Globus pallidus (tissue), 1 donor: Measurements from ENCODE around the gene STPG3.

Source experiments
- DNase-seq: peaks from one replicate; pipeline ENCODE4 v3.0.0-alpha.2; 2015; ENCODE audit warnings: low spot score

Gene STPG3

GRCh38 chr9:137222190-137223077 lies 28.7 kb upstream of the STPG3 start, which contains the start of gene RNF208:
TSS of gene RNF208 (minus strand) at chr9:137222240. CDS start at chr9:137221212, 1,028 bp downstream.
- DNase-seq, result no peak

GRCh38 chr9:137223078-137223970 lies 27.8 kb upstream of the STPG3 start:
- peak; percentile 97 for DNase-seq

DNA sequence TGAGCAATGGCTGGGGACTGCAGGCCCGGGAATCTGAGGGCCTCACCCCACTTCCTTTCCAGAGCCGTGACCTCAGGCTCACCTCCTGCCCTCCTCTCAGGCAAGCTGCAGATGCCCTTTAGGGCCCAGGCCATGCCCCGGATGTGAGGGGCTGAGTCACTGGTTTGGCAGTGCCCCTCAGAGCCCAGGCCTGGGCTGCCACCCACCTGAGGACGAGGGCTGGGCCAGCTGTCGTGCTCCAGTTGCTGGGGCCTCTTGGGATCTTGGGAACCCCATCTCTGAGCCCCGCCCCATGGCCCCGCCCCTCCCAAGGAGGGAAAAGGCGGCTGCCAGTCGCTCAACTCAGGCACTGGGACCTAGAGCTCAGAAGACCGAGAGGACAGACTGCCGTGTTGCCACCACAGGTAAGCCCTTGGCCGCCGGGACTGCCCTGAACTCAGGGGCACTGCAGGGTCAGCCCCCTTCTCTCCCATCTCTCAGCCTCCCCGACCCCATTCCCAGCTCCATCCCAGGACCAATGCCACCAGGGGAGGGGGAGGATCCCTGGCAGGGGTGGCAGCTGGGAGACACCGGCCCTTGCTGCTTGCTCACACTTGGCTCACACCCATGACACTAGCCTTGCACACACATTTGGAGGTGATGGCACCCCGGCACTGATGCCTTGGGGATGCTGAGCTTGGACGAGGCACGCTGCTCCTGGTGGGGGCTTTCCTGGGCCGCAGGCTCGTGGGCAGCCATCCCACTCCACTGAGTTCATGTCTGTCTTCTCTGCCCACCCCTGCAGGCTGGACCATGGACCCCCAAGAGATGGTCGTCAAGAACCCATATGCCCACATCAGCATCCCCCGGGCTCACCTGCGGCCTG lies 26.0 kb upstream of the STPG3 start, which contains the start of gene CYSRT1:
Gene CYSRT1, plus strand, starts transcription at position 345 of the 865 bp plus-strand sequence. Its CDS starts 448 bp downstream, at position 793.
- no peak for DNase-seq

DNA sequence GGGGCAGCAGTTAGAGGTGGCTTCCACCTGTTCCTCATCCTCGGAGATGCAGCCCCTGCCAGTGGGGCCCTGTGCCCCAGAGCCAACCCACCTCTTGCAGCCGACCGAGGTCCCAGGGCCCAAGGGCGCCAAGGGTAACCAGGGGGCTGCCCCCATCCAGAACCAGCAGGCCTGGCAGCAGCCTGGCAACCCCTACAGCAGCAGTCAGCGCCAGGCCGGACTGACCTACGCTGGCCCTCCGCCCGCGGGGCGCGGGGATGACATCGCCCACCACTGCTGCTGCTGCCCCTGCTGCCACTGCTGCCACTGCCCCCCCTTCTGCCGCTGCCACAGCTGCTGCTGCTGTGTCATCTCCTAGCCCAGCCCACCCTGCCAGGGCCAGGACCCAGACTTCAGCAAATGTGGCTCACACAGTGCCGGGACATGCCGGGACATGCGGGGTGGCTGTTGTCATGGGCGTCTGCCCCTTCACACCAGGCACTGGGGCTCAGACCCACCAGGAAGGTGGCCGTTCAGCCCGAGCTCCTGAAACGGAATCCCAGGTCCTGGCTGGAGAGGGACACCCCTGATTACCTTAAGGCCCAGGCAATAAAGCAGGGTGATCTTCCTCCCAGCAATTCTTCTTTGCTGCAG lies 25.3 kb upstream of the STPG3 start:
- no peak for DNase-seq

DNA sequence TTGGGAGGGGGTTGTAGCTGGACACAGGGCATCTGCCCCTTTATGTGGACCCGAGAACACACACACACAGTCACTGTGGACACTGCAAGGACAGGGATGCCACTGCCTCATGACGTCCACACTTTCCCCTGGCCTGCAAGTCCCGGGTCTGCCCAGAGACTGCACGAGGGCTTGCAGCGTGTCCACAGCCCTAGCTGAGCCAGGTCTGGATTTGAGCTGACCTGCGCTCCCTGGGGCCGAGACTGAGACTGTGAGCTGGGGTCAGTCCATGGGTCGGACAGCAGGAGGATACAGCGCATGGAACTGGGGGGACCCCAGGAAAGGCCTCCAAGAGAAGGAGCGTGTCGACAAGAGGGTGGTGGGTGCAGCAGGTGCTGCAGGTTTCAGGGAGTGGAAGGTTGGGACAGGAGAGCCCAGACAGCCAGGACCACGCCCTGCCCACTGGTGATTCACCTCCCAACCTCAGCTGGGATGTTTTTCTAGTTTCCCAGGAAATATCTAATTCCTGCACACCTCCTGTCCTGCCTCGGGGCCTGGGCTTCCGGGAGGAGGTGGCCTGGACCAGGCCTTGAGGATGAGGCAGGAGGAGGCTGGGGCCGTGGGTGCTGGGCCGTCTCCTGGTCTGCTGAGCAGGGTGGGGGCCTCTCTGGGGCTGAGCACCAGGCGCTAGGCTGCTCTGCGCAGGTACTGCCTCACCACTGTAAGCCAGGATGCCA lies 24.6 kb upstream of the STPG3 start:
- no peak for DNase-seq

DNA sequence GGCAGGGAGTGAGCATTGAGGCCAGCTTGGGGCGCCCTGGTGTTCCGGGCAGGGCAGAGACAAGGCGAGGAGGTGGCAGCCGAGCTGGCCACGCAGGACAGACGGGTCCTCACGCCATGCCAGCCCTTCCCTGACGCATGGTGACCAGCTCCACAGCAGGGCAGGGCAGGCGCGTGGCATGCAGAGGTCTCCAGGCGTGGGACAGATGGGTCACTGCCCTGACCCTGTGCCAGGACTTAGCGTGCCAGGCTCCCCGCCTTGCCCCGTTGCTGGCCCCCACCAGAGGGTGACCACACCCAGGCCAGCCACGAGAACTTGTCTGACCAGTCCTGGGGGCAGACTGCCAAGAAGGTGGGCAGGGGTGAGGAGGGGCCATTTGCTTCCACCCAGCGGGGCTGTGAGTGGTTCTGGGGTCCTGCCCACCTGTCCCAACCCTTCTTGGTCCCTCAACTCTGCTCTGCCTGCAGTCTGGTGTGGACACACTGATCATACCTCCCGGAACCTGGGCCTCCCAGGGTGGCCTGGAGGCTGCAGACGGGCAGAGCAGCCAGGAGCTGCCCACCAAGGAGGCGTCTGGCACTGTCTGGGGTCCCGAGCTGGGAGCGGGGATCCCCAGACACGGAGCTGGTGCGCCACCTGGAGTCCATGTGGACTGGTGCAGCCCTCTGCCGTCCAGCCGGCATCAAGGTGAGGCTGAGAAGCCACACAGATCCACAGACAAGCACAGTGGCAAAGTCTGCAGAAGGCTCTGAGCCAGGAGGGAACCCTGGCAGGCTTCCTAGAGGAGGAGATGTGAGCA lies 23.8 kb upstream of the STPG3 start, which contains the start of gene RNF224:
Gene RNF224, plus strand, starts transcription at position 449 of the 799 bp plus-strand sequence. CDS start 834 bp downstream, outside the sequence.
- DNase-seq, result no peak

DNA sequence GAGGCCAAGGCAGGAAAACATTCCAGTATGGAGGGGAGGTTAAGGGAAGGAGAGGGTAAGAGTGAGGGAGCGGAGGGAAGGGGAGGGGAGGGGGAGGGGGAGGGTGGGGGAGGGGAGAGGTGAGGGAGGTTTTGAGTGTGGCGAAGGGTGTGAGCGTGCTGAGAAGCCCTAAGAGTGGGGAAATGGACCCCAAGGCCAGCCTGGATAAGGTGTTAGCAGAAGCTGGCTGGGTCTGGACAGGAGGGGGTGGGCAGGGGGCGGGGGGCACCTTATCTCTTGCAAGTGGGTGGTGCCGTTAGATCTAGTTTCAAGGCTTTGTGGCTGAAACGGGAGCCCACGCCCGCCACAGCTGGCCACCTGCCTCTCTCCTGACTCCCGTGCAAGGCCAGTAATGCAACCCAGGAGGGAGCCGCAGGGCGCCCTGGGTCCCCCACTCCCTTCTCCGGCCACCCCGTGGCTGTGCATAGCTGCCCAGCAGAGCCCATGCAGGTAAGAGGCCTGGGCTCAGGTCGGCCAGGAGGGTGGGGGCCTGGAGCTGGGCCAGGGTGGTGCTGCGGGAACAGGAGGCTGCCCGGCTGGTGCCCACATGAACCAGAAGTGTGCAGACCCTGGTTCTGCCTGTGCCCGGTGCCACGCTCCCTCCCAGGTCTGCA lies 23.1 kb upstream of the STPG3 start:
- DNase-seq, result no peak

DNA sequence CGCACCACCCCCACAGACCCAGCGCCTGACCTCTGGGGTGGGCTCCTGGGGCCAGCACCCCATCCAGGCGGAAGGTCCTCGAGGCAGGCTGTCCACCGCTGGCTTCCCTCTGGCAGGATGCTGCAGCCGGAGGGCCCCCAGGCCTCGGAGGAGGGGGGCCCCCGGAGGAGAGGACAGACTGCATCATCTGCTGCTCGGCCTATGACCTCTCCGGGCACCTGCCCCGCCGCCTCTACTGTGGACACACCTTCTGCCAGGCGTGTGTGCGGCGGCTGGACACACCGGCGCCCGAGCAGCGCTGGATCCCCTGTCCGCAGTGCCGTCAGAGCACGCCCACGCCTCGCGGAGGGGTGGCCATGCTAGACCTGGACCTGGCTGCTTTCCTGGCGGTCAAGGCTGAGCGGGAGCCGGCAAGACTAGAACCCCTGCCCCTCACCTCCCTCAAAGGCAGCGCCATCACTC lies 22.5 kb upstream of the STPG3 start:
- no peak for DNase-seq

DNA sequence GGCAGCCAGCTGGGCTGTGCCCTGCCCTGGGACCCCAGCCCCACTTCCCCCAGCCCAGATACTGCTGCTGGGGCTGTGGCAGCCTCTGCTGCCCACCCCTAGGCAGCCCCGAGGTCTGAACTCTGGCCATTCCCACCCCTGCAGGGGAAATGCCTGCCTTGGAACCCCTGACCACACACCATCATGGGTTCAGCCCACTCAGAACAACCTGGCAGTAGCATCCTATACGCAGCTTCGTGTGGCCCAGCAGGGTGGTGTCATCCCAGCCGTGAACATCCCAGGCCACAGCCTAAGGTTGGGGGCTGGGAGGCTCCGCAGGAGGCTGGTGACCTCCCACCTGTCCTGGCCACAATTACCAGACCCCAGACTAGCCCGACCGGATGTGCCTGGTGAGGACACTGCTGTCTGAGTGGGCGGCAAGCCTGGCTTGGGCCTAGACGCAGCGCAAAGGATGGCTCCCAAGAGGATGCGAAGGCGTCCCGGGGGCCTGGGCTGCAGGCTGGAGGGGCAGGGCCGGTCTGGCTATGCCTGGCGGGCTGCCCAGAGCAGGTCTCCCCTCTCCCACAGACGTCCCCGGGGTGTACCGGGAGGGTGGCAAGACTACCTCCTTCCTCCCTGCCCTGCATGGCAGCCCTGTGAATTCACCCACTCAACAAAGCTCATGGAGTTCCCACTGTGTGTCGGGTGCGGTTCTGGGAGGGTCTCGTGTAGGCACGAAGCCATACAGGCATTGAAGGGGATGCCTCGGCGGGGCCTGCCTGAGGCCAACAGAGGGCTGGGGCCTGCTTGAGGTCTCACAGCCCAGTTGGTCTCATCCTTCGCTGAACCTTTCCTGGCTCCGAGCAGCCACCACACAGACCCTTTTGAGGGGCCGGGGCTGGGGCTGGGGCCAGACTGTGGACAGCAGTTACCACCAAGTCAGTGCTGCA lies 21.9 kb upstream of the STPG3 start:
- DNase-seq, result no peak

- DNase-seq, result no peak
Observed at GRCh38 chr9:137229903-137230704, 21.0 kb upstream of the STPG3 start.

DNA sequence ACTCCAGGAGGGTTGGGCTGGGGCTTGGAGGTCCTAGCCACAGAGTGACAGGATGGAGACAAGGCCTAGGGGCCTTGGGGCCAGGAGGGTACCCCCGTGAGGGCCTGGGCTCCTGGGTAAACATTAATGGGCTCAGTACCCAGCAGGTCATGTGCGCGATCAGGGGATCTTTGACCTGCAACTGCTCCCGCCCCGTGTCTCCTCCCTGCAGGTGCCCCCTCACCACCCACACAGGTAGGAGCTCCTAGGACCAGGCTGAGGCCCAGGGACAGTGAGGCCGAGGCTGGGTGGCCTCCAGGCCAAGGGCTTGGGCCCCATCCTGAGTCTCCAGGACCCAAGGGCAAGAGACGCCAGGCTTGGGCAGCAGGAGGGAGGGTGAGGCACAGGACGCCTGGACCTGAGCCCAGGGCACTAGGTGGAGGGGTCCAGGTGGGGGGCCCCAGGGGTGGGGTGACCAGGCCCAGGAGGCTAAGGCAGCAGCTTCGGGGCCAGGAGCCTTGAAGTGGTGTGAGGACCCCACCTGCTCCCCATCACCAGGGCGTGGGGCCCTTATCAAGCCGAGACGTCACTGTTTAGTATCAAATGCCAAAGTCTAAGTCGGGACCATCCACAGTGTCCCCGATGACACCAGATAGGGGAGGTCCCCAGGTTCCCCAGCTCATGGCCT lies 20.2 kb upstream of the STPG3 start, which contains the start of gene SLC34A3:
Gene SLC34A3, plus strand, starts transcription at position 197 of the 667 bp plus-strand sequence. CDS start 802 bp downstream, outside the sequence.
- no peak for DNase-seq

DNA sequence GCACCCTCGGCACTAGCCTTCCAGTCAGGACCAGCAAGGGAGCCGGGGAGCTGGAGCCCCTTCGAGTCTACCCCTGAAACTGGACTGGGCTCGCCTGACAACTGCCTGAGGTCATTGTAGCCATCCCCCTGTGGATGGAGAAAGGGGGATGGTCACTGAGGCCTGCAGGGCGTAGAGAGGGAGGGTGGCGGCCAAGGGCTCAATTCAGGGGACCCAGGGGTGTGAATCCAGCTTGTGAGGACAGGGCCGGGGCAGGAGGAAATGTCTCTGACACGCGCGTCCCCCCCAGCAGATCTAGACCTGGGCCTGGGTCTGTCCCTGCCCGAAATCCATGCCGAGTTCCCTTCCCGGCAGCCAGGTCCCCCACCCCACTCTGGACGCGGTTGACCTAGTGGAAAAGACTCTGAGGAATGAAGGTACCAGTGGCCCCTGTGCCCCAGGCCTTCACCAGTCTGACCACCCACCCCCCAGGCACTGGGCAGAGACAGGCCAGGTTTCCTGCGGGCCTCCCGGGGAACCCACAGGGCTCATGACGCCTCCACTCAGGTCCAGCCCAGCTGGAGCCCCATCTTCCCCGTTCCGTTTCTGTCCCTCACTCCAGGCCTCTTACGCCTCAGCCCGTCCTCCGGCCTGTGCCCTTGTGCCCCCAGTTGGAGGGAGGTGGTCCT lies 19.6 kb upstream of the STPG3 start:
- DNase-seq, result no peak

GRCh38 chr9:137232101-137232500 lies 19.0 kb upstream of the STPG3 start:
- no peak for DNase-seq

DNA sequence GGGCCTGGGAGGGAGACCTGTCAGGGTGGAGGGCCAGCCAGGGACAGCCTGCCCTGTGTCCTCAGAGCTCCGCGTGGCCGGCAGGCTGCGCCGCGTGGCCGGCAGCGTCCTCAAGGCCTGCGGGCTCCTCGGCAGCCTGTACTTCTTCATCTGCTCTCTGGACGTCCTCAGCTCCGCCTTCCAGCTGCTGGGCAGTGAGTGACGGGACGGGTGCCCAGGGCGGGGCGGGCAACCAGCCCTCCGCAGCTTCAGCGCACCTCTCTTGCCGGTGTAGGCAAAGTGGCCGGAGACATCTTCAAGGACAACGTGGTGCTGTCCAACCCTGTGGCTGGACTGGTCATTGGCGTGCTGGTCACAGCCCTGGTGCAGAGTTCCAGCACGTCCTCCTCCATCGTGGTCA lies 18.6 kb upstream of the STPG3 start:
- no peak for DNase-seq

DNA sequence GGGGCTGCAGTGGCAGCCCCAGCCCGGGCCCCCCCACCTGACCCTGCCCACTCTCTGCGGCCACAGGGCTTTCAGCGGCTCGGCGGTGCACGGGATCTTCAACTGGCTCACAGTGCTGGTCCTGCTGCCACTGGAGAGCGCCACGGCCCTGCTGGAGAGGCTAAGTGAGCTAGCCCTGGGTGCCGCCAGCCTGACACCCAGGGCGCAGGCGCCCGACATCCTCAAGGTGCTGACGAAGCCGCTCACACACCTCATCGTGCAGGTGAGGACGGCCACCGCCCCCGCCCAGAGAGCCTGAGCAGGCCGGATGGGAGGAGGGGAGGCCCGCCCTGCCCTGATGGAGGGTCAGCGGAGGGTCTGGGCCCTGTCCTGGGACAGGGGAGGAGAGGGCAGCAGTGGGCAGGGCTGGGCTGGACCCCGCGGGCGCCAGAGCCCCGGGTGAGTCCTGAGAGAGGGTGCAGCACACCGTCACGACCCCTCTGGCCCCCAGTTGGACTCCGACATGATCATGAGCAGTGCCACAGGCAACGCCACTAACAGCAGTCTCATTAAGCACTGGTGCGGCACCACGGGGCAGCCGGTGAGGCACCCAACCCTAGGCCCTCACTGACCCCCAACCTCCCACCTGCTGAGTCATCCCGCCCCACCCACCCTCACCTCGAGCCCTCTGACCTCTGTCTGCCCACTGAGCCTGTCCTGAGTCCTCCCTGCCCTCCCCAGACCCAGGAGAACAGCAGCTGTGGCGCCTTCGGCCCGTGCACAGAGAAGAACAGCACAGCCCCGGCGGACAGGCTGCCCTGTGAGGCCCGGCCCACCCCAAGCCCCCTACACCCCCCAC lies 17.7 kb upstream of the STPG3 start:
- DNase-seq, result no peak
